Heart left ventricle (tissue), 16 donors: ENCODE data around the gene ZNRF4. TPM values are rescaled to one million over a fixed set of nuclear protein-coding genes. Genes with fewer than 3 reads are reported as not detected.

Experiments
- ATAC-seq, 4 donors: fragments of 200-7000 bp; cut with Tn5 transposase; one replicate each; pipeline ENCODE4 v1.9.1; 2020 to 2022; ENCODE audit warnings: moderate library complexity in 4 of 4, mild to moderate bottlenecking in 3 of 4, moderate number of reproducible peaks in 1 of 4
- DNase-seq, 5 donors: peaks; one replicate each; pipeline ENCODE4 v3.0.0-alpha.2; 2020
- H3K27ac ChIP-seq, 12 donors: fragments of 200-600 bp; sonication (generic) in 4 of 12; one replicate each; pipeline versions ENCODE4 v1.5.0 to v1.8.0; 2016 to 2022; ENCODE audit warnings: mild to moderate bottlenecking in 2 of 12
- H3K27me3 ChIP-seq, 9 donors: fragments of 200-600 bp; sonication (generic) in 2 of 9; one replicate each; pipeline versions ENCODE4 v1.5.1 to v1.8.0; 2016 to 2022; ENCODE audit warnings: mild to moderate bottlenecking in 3 of 9
- H3K36me3 ChIP-seq, 9 donors: fragments of 200-600 bp; sonication (generic) in 2 of 9; one replicate each; pipeline versions ENCODE4 v1.5.0 to v1.8.0; 2018 to 2022; ENCODE audit warnings: mild to moderate bottlenecking in 2 of 9
- H3K4me1 ChIP-seq, 12 donors: fragments of 200-600 bp; sonication (generic) in 4 of 12; one replicate each; pipeline versions ENCODE4 v1.5.0 to v1.8.0; 2016 to 2022; ENCODE audit warnings: mild to moderate bottlenecking in 3 of 12
- H3K4me3 ChIP-seq, 12 donors: fragments of 200-600 bp; sonication (generic) in 4 of 12; one replicate each; pipeline versions ENCODE4 v1.5.0 to v1.8.0; 2017 to 2022; ENCODE audit warnings: mild to moderate bottlenecking in 9 of 12, moderate library complexity in 4 of 12
- H3K9me3 ChIP-seq, 12 donors: fragments of 200-600 bp; sonication (generic) in 4 of 12; one replicate each; pipeline versions ENCODE4 v1.5.0 to v1.8.0; 2016 to 2022; ENCODE audit warnings: mild to moderate bottlenecking in 1 of 12
- CTCF ChIP-seq, 12 donors: fragments of 200-600 bp; sonication (generic) in 4 of 12; IDR thresholded peaks; one replicate each; pipeline versions ENCODE4 v1.5.0 to v1.8.0; 2018 to 2022; ENCODE audit warnings: antibody characterized with exemption in 12 of 12, mild to moderate bottlenecking in 5 of 12
- POLR2A ChIP-seq, 2 donors: fragments of 450-650 bp; IDR thresholded peaks; one replicate each; pipeline ENCODE4 v1.6.1; 2017; ENCODE audit warnings: antibody characterized with exemption in 2 of 2, mild to moderate bottlenecking in 2 of 2, moderate library complexity in 2 of 2
- WGBS, 4 donors: extraction: QIAGEN DNeasy Blood & Tissue Kit in 2 of 4; methylation state at CpG; one replicate each; pipeline versions ENCODE4 v1.1.5 to v1.1.7; 2013 to 2018; 5-methylcytosine and 5-hydroxymethylcytosine counted together
- intact Hi-C, 10 donors: fragments of 100-400 bp; cut with DNase I; formaldehyde crosslinking; loops; one replicate each; pipeline versions ENCODE4 v1.11.1 to v1.14.2; 2022
- polyA plus RNA-seq, 2 donors: library from polyadenylated mRNA; stranded (reverse); fragments of 200-250 nt; gene quantifications; one replicate each; pipeline ENCODE4 v1.2.3, GENCODE V29; 2013
- total RNA-seq, 9 donors: library from RNA; depleted of rRNA in 2 of 9; stranded (reverse); fragments of >200 nt in 2 of 9; fragmentation: NEBNext Ultra II Directional in 3 of 9; extraction: Animal tissue kit (Norgen Biotek cat#: 25700) in 3 of 9; gene quantifications; one replicate each; pipeline versions ENCODE4 v1.1.0 to v1.2.4, GENCODE V29; 2016 to 2023
- donor health status: ischemic (EF 13 %, LVEDD 7.1; RV severe dilation, severe dysfunction).
- donor health status: healthy with polysubstance abuse.
- donor health status: DM: no; HTN: yes; CAD: no.
- donor health status: DM: no; HTN: no; CAD: no.
- donor health status: ischemic (EF 25% LVEDD 6.9; RV normal size, moderate dysfunction).
- donor health status: ischemic (EF 25% LVEDD 5.7; RV mildly dilated, moderate dysfunction).
- donor health status: healthy.
- donor health status: DM: yes; HTN: yes; CAD: no.
- donor health status: ischemic (EF 35%, LVEDD 5.7; RV mildly dilated, moderate dysfunction).
- donor health status: nonischemic (EF 11% LVEDD 7.7; RV severe dilation, severe dysfunction).
- donor health status: DM: yes; HTN: yes; CAD: no.
- donor health status: PGD.
- donor health status: ischemic (EF 29% LVEDD 5.4; RV normal size, mild dysfunction).
- donor health status: nonischemic (EF 23%, LVEDD 6.1; RV moderate dilation, normal function).

ZNRF4 gene
- total and polyA plus RNA-seq, 11 donors, result not detected

- H3K36me3 ChIP-seq, result no peaks in the 10 kb centered on the region
- no peaks in the 10 kb centered on the region for H3K9me3 ChIP-seq
- 58 to 62% (median 61%) methylated on average over 29 of the region's 29 CpGs for WGBS, 4 donors
- no peaks in the 10 kb centered on the region for H3K4me1 ChIP-seq
- intact Hi-C loops, result no loop called here
- H3K27ac ChIP-seq, result no peak overlapping the region
- DNase-seq (no peak), ATAC-seq (no peak)
- no peak for TF ChIP-seq POLR2A (IDR thresholded peaks at IDR 0.05)
- no peak for TF ChIP-seq CTCF (IDR thresholded peaks at IDR 0.05)
- peaks cover 0 to 82% (median 22%) of the 10 kb centered on the region in 9 donors for H3K27me3 ChIP-seq
- no peak overlapping the region for H3K4me3 ChIP-seq
Measured at GRCh38 chr19:5417495-5418436, 37.5 kb upstream of the ZNRF4 start.

GRCh38 chr19:5418677-5419076 lies 36.5 kb upstream of the ZNRF4 start:
- TF ChIP-seq CTCF (IDR thresholded peaks at IDR 0.05), result no peak
- no peak for TF ChIP-seq POLR2A (IDR thresholded peaks at IDR 0.05)
- no peak overlapping the region for H3K27ac ChIP-seq
- ATAC-seq, result no peak
- no peak overlapping the region for H3K4me3 ChIP-seq
- peaks cover 0 to 76% (median 22%) of the 10 kb centered on the region in 9 donors for H3K27me3 ChIP-seq
- intact Hi-C loops, result no loop called here
- H3K9me3 ChIP-seq, result no peaks in the 10 kb centered on the region
- DNase-seq, result no peak
- H3K4me1 ChIP-seq, result no peaks in the 10 kb centered on the region
- whole genome bisulfite sequencing, 4 donors, result 62 to 64% (median 63%) methylated on average over 6 of the region's 6 CpGs
- H3K36me3 ChIP-seq, result no peaks in the 10 kb centered on the region

- H3K27ac ChIP-seq, result no peak overlapping the region
- TF ChIP-seq POLR2A (IDR thresholded peaks at IDR 0.05), result no peak
- no peak for TF ChIP-seq CTCF (IDR thresholded peaks at IDR 0.05)
- H3K27me3 ChIP-seq, result peaks cover 0 to 78% (median 19%) of the 10 kb centered on the region in 9 donors
- H3K9me3 ChIP-seq, result no peaks in the 10 kb centered on the region
- H3K4me1 ChIP-seq, result no peaks in the 10 kb centered on the region
- no peaks in the 10 kb centered on the region for H3K36me3 ChIP-seq
- intact Hi-C loops, result no loop called here
- no peak for DNase-seq
- H3K4me3 ChIP-seq, result no peak overlapping the region
- no peak for ATAC-seq
- WGBS, 4 donors, result 18 to 31% (median 24%) methylated on average over 7 of the region's 7 CpGs
Measured at GRCh38 chr19:5420953-5421352, 34.3 kb upstream of the ZNRF4 start.

GRCh38 chr19:5423567-5424125 lies 31.6 kb upstream of the ZNRF4 start:
- no peak for DNase-seq
- TF ChIP-seq POLR2A (IDR thresholded peaks at IDR 0.05) (no peak), CTCF (IDR thresholded peaks at IDR 0.05) (no peak)
- intact Hi-C loops, result no loop called here
- Histone ChIP-seq H3K36me3 (no peaks in the 10 kb centered on the region), H3K27me3 (peaks cover 0 to 71% (median 4%) of the 10 kb centered on the region in 9 donors), H3K4me3 (no peak overlapping the region), H3K4me1 (no peaks in the 10 kb centered on the region), H3K27ac (no peak overlapping the region), H3K9me3 (no peaks in the 10 kb centered on the region)
- WGBS, 4 donors, result 26 to 56% (median 41%) methylated on average over 1 of the region's 1 CpG
- ATAC-seq, result no peak
